Tibial nerve (tissue), 4 donors: ENCODE measurements around the gene GAP43. TPM values are rescaled to one million over a fixed set of nuclear protein-coding genes. Genes with fewer than 3 reads are reported as not detected.

Source experiments
- DNase-seq, 2 donors: peaks; one replicate each; pipeline ENCODE4 v3.0.0-alpha.2; 2019; ENCODE audit warnings: low spot score in 2 of 2
- H3K27ac ChIP-seq, 4 donors: fragments of 200-600 bp; sonication (generic) in 3 of 4; one replicate each; pipeline ENCODE4 v1.5.1; 2017 to 2019; ENCODE audit warnings: mild to moderate bottlenecking in 1 of 4
- H3K27me3 ChIP-seq, 2 donors: fragments of 200-600 bp; sonication (generic) in 1 of 2; one replicate each; pipeline versions ENCODE4 v1.5.1 to v1.6.0; 2017 to 2019
- H3K36me3 ChIP-seq, 3 donors: fragments of 200-600 bp; sonication (generic); one replicate each; pipeline ENCODE4 v1.5.1; 2018 to 2019
- H3K4me1 ChIP-seq, 4 donors: fragments of 200-600 bp; sonication (generic) in 3 of 4; one replicate each; pipeline ENCODE4 v1.5.1; 2017 to 2019
- H3K4me3 ChIP-seq, 4 donors: fragments of 200-600 bp; sonication (generic) in 3 of 4; one replicate each; pipeline ENCODE4 v1.5.1; 2017 to 2019; ENCODE audit warnings: mild to moderate bottlenecking in 1 of 4, moderate library complexity in 1 of 4
- H3K9me3 ChIP-seq, 4 donors: fragments of 200-600 bp; sonication (generic) in 3 of 4; one replicate each; pipeline ENCODE4 v1.5.1; 2017 to 2019
- EP300 ChIP-seq, 2 donors: sonication (generic); formaldehyde crosslinking; IDR thresholded peaks; one replicate each; pipeline ENCODE4 v1.6.1; 2017; ENCODE audit warnings: antibody characterized with exemption in 2 of 2, mild to moderate bottlenecking in 1 of 2
- POLR2A ChIP-seq, 2 donors: fragments of 450-650 bp; IDR thresholded peaks; one replicate each; pipeline ENCODE4 v1.6.1; 2017; ENCODE audit warnings: antibody characterized with exemption in 2 of 2, mild to moderate bottlenecking in 2 of 2, moderate library complexity in 2 of 2
- WGBS, 2 donors: methylation state at CpG; one replicate each; pipeline ENCODE4 v1.1.5; 2018; 5-methylcytosine and 5-hydroxymethylcytosine counted together
- total RNA-seq, 4 donors: library from RNA; depleted of rRNA; stranded (reverse); fragments of >200 nt; gene quantifications; one replicate each; pipeline ENCODE4 v1.1.0, GENCODE V29; 2016
- TF ChIP-seq, protein P1 (sequence below), 5 experiments: fragments of 200-600 bp in 3 of 5; fragments of 450-650 bp in 2 of 5; sonication (generic) in 3 of 5; IDR thresholded peaks; one replicate each; pipeline ENCODE4 v1.5.1; 2016 to 2019; ENCODE audit warnings: antibody characterized with exemption in 5 of 5, mild to moderate bottlenecking in 3 of 5, moderate library complexity in 2 of 5

Gene GAP43
- total RNA-seq, 4 donors from 2014 or later = 2.4 to 15.3 (median 6.0) TPM

DNA sequence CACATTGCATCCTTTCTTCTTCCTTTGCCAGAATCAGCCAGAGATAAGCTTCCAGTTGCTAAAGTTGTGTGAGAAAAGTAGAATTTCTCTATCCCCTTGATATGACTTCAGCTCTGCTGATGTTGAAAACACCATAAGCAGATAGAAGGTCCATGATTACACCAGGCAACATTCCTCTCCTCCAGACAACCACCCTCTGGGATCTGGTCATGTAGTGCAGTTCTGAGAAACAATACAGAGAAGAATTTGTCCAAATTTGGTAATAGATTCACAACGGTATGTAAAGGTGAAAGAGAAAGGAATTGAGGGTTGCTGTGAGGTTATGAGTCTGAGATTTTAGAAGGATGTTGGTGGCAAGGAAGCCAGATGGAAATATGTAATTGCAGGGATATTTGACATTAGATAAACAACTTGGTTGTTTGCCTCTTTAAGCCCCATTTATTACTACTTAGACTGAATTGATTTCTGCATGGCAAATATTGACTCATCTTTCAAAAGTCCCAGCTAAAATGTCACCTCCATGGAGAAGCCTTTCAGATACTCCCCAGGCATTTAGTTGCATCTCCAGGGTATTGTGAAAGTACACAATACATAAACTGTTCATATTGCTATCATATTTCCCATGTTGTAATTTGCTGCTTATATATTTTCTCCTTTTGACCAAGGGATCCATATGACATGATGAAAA lies 134.9 kb downstream of the GAP43 start:
- H3K27me3 ChIP-seq = no peaks in the 10 kb centered on the region
- H3K4me1 ChIP-seq = no peaks in the 10 kb centered on the region
- H3K27ac ChIP-seq = no peak overlapping the region
- no peaks in the 10 kb centered on the region for H3K9me3 ChIP-seq
- WGBS, 2 donors = 70 to 78% methylated on average over 1 of the region's 1 CpG
- DNase-seq = no peak
- no peaks in the 10 kb centered on the region for H3K36me3 ChIP-seq
- no peak overlapping the region for H3K4me3 ChIP-seq
- TF ChIP-seq, protein P1, sequence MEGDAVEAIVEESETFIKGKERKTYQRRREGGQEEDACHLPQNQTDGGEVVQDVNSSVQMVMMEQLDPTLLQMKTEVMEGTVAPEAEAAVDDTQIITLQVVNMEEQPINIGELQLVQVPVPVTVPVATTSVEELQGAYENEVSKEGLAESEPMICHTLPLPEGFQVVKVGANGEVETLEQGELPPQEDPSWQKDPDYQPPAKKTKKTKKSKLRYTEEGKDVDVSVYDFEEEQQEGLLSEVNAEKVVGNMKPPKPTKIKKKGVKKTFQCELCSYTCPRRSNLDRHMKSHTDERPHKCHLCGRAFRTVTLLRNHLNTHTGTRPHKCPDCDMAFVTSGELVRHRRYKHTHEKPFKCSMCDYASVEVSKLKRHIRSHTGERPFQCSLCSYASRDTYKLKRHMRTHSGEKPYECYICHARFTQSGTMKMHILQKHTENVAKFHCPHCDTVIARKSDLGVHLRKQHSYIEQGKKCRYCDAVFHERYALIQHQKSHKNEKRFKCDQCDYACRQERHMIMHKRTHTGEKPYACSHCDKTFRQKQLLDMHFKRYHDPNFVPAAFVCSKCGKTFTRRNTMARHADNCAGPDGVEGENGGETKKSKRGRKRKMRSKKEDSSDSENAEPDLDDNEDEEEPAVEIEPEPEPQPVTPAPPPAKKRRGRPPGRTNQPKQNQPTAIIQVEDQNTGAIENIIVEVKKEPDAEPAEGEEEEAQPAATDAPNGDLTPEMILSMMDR (IDR thresholded peaks at IDR 0.05) = no peak
- TF ChIP-seq EP300 (IDR thresholded peaks at IDR 0.05) (no peak), POLR2A (IDR thresholded peaks at IDR 0.05) (no peak)

- no peak for DNase-seq
- 74% methylated on average over 3 of the region's 3 CpGs for WGBS, 2 donors
Observed at GRCh38 chr3:115760716-115761115, 137.4 kb downstream of the GAP43 start.

GRCh38 chr3:115761927-115762305 lies 138.6 kb downstream of the GAP43 start:
- H3K4me1 ChIP-seq = peaks cover 0 to 7% (median 0%) of the 10 kb centered on the region in 4 donors
- no peak overlapping the region for H3K27ac ChIP-seq
- no peak for DNase-seq
- H3K9me3 ChIP-seq = no peaks in the 10 kb centered on the region
- no peak overlapping the region for H3K4me3 ChIP-seq
- TF ChIP-seq POLR2A (IDR thresholded peaks at IDR 0.05) = no peak
- no peak for TF ChIP-seq EP300 (IDR thresholded peaks at IDR 0.05)
- TF ChIP-seq, protein P1 (IDR thresholded peaks at IDR 0.05) = no peak
- no peaks in the 10 kb centered on the region for H3K36me3 ChIP-seq
- H3K27me3 ChIP-seq = no peaks in the 10 kb centered on the region

More at GRCh38 chr3:115760716-115761115, 137.4 kb downstream of the GAP43 start:
- H3K4me3 ChIP-seq = no peak overlapping the region
- H3K4me1 ChIP-seq = no peaks in the 10 kb centered on the region
- H3K9me3 ChIP-seq = no peaks in the 10 kb centered on the region
- H3K36me3 ChIP-seq = no peaks in the 10 kb centered on the region
- no peaks in the 10 kb centered on the region for H3K27me3 ChIP-seq
- TF ChIP-seq, protein P1 (IDR thresholded peaks at IDR 0.05) = no peak
- TF ChIP-seq EP300 (IDR thresholded peaks at IDR 0.05) = no peak
- TF ChIP-seq POLR2A (IDR thresholded peaks at IDR 0.05) = no peak
- no peak overlapping the region for H3K27ac ChIP-seq

GRCh38 chr3:115766587-115767482 lies 143.5 kb downstream of the GAP43 start:
- Histone ChIP-seq H3K9me3 (no peaks in the 10 kb centered on the region), H3K4me1 (peaks cover 0 to 8% (median 0%) of the 10 kb centered on the region in 4 donors), H3K4me3 (no peak overlapping the region), H3K27ac (peak overlapping the region in 1 of 4 donors; percentile 64), H3K27me3 (no peaks in the 10 kb centered on the region), H3K36me3 (no peaks in the 10 kb centered on the region)
- TF ChIP-seq, protein P1 (IDR thresholded peaks at IDR 0.05) = no peak
- no peak for TF ChIP-seq EP300 (IDR thresholded peaks at IDR 0.05)
- no peak for TF ChIP-seq POLR2A (IDR thresholded peaks at IDR 0.05)
- WGBS, 2 donors = 57% methylated on average over 6 of the region's 6 CpGs
- DNase-seq = no peak

GRCh38 chr3:115768661-115769060 lies 145.4 kb downstream of the GAP43 start:
- Histone ChIP-seq H3K36me3 (no peaks in the 10 kb centered on the region), H3K4me1 (peaks cover 0 to 8% (median 0%) of the 10 kb centered on the region in 4 donors), H3K9me3 (no peaks in the 10 kb centered on the region), H3K27me3 (no peaks in the 10 kb centered on the region), H3K4me3 (no peak overlapping the region), H3K27ac (no peak overlapping the region)
- no peak for DNase-seq
- TF ChIP-seq, protein P1 (IDR thresholded peaks at IDR 0.05) = no peak
- no peak for TF ChIP-seq EP300 (IDR thresholded peaks at IDR 0.05)
- WGBS, 2 donors = 73 to 84% methylated on average over 3 of the region's 3 CpGs
